ENCODE data around the gene M1AP.

GRCh38 chr2:74578408-74578807, 69.7 kb downstream of the M1AP start:
- TF ChIP-seq POLR2AphosphoS5 (IDR thresholded peaks at IDR 0.05) (no peak), CTCF (IDR thresholded peaks at IDR 0.05) (no peak), POLR2A (IDR thresholded peaks at IDR 0.05; ENCODE audit: low read depth) (no peak), EP300 (IDR thresholded peaks at IDR 0.05) (no peak)

Data from esophagus muscularis mucosa (tissue), 4 donors.